Measurements from ENCODE around the gene CRYBG1.

DNA sequence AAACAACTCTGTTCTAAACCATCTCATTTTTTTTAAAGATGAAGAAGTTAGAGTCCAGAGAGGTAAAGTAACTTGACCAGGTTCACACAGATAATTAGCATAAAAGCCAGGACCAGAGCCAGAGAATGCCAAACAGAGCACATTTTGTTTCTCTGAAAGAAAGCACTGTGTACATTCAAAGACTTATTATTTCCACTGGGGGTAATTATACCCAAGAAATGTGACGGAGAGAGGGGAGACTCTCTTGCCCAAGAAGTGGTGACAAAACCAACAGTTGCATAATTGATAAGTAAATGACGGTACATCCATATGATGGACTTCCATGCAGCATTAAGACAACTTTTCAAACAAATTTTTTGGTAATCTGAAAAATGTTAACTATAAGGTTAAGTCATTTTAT lies 157.2 kb downstream of the CRYBG1 start:
- no peak for TF ChIP-seq EP300 (conservative IDR thresholded peaks at IDR 0.05; ENCODE audit: poor library complexity, severe bottlenecking)
- no peak for TF ChIP-seq RAD21 (conservative IDR thresholded peaks at IDR 0.05)
- TF ChIP-seq EZH2 (IDR thresholded peaks at IDR 0.05; ENCODE audit: borderline replicate concordance, insufficient read depth, low read length, poor library complexity, severe bottlenecking), result no peak
